ENCODE results near the gene POU2F1. TPM values are rescaled to one million over a fixed set of nuclear protein-coding genes. Genes with fewer than 3 reads are reported as not detected.

Gene POU2F1
- total RNA-seq, 2 experiments from 2014 or later = 18.7 to 52.3 TPM

GRCh38 chr1:167206166-167206835 lies 14.4 kb upstream of the POU2F1 start:
- ChIA-PET POLR2A (no interaction called here), CTCF (ENCODE audit: unreplicated experiment) (no interaction called here)
- H3K9me2 ChIP-seq (ENCODE audit: insufficient read depth, low read length) = no peaks in the 10 kb centered on the region
- H3K27ac ChIP-seq (ENCODE audit: low read depth, low read length, poor library complexity, severe bottlenecking) = no peak overlapping the region
- TF ChIP-seq CTCF (conservative IDR thresholded peaks at IDR 0.05; ENCODE audit: low read length) (no peak), EZH2phosphoT487 (IDR thresholded peaks at IDR 0.05; ENCODE audit: borderline replicate concordance, low read depth, low read length) (no peak)
- no peaks in the 10 kb centered on the region for H3K79me2 ChIP-seq (ENCODE audit: insufficient read depth, low read depth, low read length)
- no peak overlapping the region for H3K4me3 ChIP-seq (ENCODE audit: low read depth, low read length, poor library complexity, severe bottlenecking)
- peaks cover 49% of the 10 kb centered on the region for H3K9me3 ChIP-seq (ENCODE audit: low read length)
- no peak overlapping the region for H2AFZ ChIP-seq (ENCODE audit: low read length)
- intact Hi-C loops (cut with micrococcal nuclease; ENCODE audit: unreplicated experiment) = no loop called here
- no TSS peak for BruUV-seq (replicated peaks)
- H3K4me1 ChIP-seq (ENCODE audit: insufficient read depth, low read length, poor library complexity, severe bottlenecking) = peaks cover 26% of the 10 kb centered on the region
- peaks cover 22% of the 10 kb centered on the region for H3K36me3 ChIP-seq (ENCODE audit: insufficient read depth, low read length)
- no peak for DNase-seq (ENCODE audit: low spot score)
- no peak overlapping the region for H3K4me2 ChIP-seq (ENCODE audit: low read length)
- H4K20me1 ChIP-seq (ENCODE audit: insufficient read depth, low read length) = no peaks in the 10 kb centered on the region

- H3K4me3 ChIP-seq (ENCODE audit: low read depth, low read length, poor library complexity, severe bottlenecking) = peak overlapping the region; percentile 11
- no peaks in the 10 kb centered on the region for H4K20me1 ChIP-seq (ENCODE audit: insufficient read depth, low read length)
- H3K9me2 ChIP-seq (ENCODE audit: insufficient read depth, low read length) = no peaks in the 10 kb centered on the region
- POLR2A ChIA-PET = interaction anchor here (0.6 kb wide), 2 partner anchors 12 to 348 kb away, joined by 3 to 4 read pairs; partner anchors contain the start of gene POU2F1
- intact Hi-C loops (cut with micrococcal nuclease; ENCODE audit: unreplicated experiment) = no loop called here
- peak; percentile 69 for TF ChIP-seq CTCF (conservative IDR thresholded peaks at IDR 0.05; ENCODE audit: low read length)
- no peak for TF ChIP-seq EZH2phosphoT487 (IDR thresholded peaks at IDR 0.05; ENCODE audit: borderline replicate concordance, low read depth, low read length)
- peak overlapping the region; percentile 30 for H3K4me2 ChIP-seq (ENCODE audit: low read length)
- peaks cover 53% of the 10 kb centered on the region for H3K9me3 ChIP-seq (ENCODE audit: low read length)
- peak overlapping the region; percentile 34; the same call in 1 of the 2 replicates for H2AFZ ChIP-seq (ENCODE audit: low read length)
- H3K79me2 ChIP-seq (ENCODE audit: insufficient read depth, low read depth, low read length) = no peaks in the 10 kb centered on the region
- peaks cover 26% of the 10 kb centered on the region for H3K4me1 ChIP-seq (ENCODE audit: insufficient read depth, low read length, poor library complexity, severe bottlenecking)
- no TSS peak for BruUV-seq (replicated peaks)
- CTCF ChIA-PET (ENCODE audit: unreplicated experiment) = interaction anchor here (0.6 kb wide), 1 partner anchor 386 kb away, joined by 3 read pairs; no protein-coding TSS in a partner anchor
- DNase-seq (ENCODE audit: low spot score) = peak; percentile 28
- peak overlapping the region; percentile 90 for H3K27ac ChIP-seq (ENCODE audit: low read depth, low read length, poor library complexity, severe bottlenecking)
- H3K36me3 ChIP-seq (ENCODE audit: insufficient read depth, low read length) = peaks cover 22% of the 10 kb centered on the region
Measured at GRCh38 chr1:167207940-167208623, 12.6 kb upstream of the POU2F1 start.

GRCh38 chr1:167208624-167208976 lies 12.1 kb upstream of the POU2F1 start:
- peak overlapping the region; percentile 34; the same call in 1 of the 2 replicates for H2AFZ ChIP-seq (ENCODE audit: low read length)
- DNase-seq (ENCODE audit: low spot score) = no peak

More at GRCh38 chr1:167208624-167208976, 12.1 kb upstream of the POU2F1 start:
- Histone ChIP-seq H3K36me3 (ENCODE audit: insufficient read depth, low read length) (peaks cover 22% of the 10 kb centered on the region), H3K4me3 (ENCODE audit: low read depth, low read length, poor library complexity, severe bottlenecking) (peak overlapping the region; percentile 11), H3K27ac (ENCODE audit: low read depth, low read length, poor library complexity, severe bottlenecking) (peak overlapping the region; percentile 90), H3K9me3 (ENCODE audit: low read length) (peaks cover 53% of the 10 kb centered on the region), H3K9me2 (ENCODE audit: insufficient read depth, low read length) (no peaks in the 10 kb centered on the region), H4K20me1 (ENCODE audit: insufficient read depth, low read length) (no peaks in the 10 kb centered on the region), H3K4me2 (ENCODE audit: low read length) (peak overlapping the region; percentile 30; the same call in 1 of the 2 replicates), H3K79me2 (ENCODE audit: insufficient read depth, low read depth, low read length) (no peaks in the 10 kb centered on the region), H3K4me1 (ENCODE audit: insufficient read depth, low read length, poor library complexity, severe bottlenecking) (peaks cover 26% of the 10 kb centered on the region)
- ChIA-PET CTCF (ENCODE audit: unreplicated experiment) (no interaction called here), POLR2A (interaction anchor here (0.6 kb wide), 2 partner anchors 12 to 349 kb away, joined by 3 to 4 read pairs; partner anchors contain the start of gene POU2F1)
- TF ChIP-seq CTCF (conservative IDR thresholded peaks at IDR 0.05; ENCODE audit: low read length) (peak; percentile 4; the same call in 1 of the 2 replicates), EZH2phosphoT487 (IDR thresholded peaks at IDR 0.05; ENCODE audit: borderline replicate concordance, low read depth, low read length) (no peak)
- intact Hi-C loops (cut with micrococcal nuclease; ENCODE audit: unreplicated experiment) = no loop called here
- BruUV-seq (replicated peaks) = no TSS peak
